MCF 10A (cell line): Measurements from ENCODE around the gene LLCFC1. TPM values are rescaled to one million over a fixed set of nuclear protein-coding genes. Genes with fewer than 3 reads are reported as not detected.

Source experiments
- BruUV-seq: library from RNA; stranded (reverse); fragments of 400-500 nt; replicated peaks from 2 replicates; lab custom pipeline; 2021; lab: Mats Ljungman, UMichigan
- CTCF ChIA-PET: fragments of 300-600 bp; sonication (Branson Sonifier 250); formaldehyde crosslinking; extraction: SDS; loops from one replicate; lab custom pipeline; 2021; ENCODE audit warnings: antibody characterized with exemption, inconsistent platforms; lab: Yijun Ruan, JAX
- POLR2A ChIA-PET: fragments of 300-600, 350-650 bp; sonication (Branson Sonifier 250); formaldehyde crosslinking; extraction: SDS; loops from one replicate; lab custom pipeline; 2020; ENCODE audit warnings: antibody characterized with exemption, inconsistent platforms; lab: Yijun Ruan, JAX
- DNase-seq: peaks from one replicate; pipeline ENCODE4 v3.0.0-alpha.2; 2018; ENCODE audit not compliant: unreplicated experiment
- H3K27ac Mint-ChIP-seq: one replicate; pipeline ENCODE4 v1.8.0; 2022; ENCODE audit warnings: mild to moderate bottlenecking, low read depth, mixed read lengths; ENCODE audit not compliant: unreplicated experiment
- H3K27me3 Mint-ChIP-seq: one replicate; pipeline ENCODE4 v1.8.0; 2022; ENCODE audit warnings: mixed read lengths; ENCODE audit not compliant: insufficient read depth, unreplicated experiment
- H3K36me3 Mint-ChIP-seq: one replicate; pipeline ENCODE4 v1.8.0; 2022; ENCODE audit warnings: mild to moderate bottlenecking, moderate library complexity, mixed read lengths; ENCODE audit not compliant: insufficient read depth, unreplicated experiment
- H3K4me1 Mint-ChIP-seq: one replicate; pipeline ENCODE4 v1.8.0; 2022; ENCODE audit warnings: mixed read lengths; ENCODE audit not compliant: insufficient read depth, unreplicated experiment
- H3K4me3 Mint-ChIP-seq: one replicate; pipeline ENCODE4 v1.8.0; 2022; ENCODE audit warnings: mild to moderate bottlenecking, moderate library complexity, mixed read lengths; ENCODE audit not compliant: unreplicated experiment
- H3K9me3 Mint-ChIP-seq: one replicate; pipeline ENCODE4 v1.8.0; 2022; ENCODE audit warnings: mixed read lengths; ENCODE audit not compliant: unreplicated experiment
- CTCF ChIP-seq: fragments of 200-600 bp; IDR thresholded peaks from one replicate; pipeline ENCODE4 v1.8.0; 2022; ENCODE audit warnings: antibody characterized with exemption, mild to moderate bottlenecking; ENCODE audit not compliant: unreplicated experiment
- intact Hi-C: fragments of 100-400 bp; cut with micrococcal nuclease; formaldehyde crosslinking; loops from 2 replicates; pipeline ENCODE4 v1.14.1; 2022
- total RNA-seq: library from RNA; stranded (reverse); gene quantifications from 2 replicates; pipeline ENCODE4 v1.2.3, GENCODE V29; 2022

The LLCFC1 gene
- total RNA-seq, 1 experiment from 2014 or later: not detected

GRCh38 chr7:142948603-142949002 is 9.3 kb downstream of the LLCFC1 start:
- Mint-ChIP-seq H3K27me3 (peaks cover 34% of the 10 kb centered on the region), H3K9me3 (peaks cover 8% of the 10 kb centered on the region), H3K4me1 (peaks cover 4% of the 10 kb centered on the region), H3K36me3 (no peaks in the 10 kb centered on the region), H3K27ac (no peak overlapping the region), H3K4me3 (no peak overlapping the region)
- TF ChIP-seq CTCF: no peak
- intact Hi-C loops: no loop called here
- ChIA-PET CTCF (interaction anchor here (1.3 to 2.5 kb wide), 2 partner anchors 55 to 68 kb away, joined by 4 to 12 read pairs; no protein-coding TSS in a partner anchor), POLR2A (no interaction called here)
- DNase-seq: no peak
- BruUV-seq: no TSS peak

- DNase-seq: no peak
- intact Hi-C loops: no loop called here
- no peak overlapping the region for H3K4me3 Mint-ChIP-seq
- H3K27me3 Mint-ChIP-seq: peaks cover 41% of the 10 kb centered on the region
- no peaks in the 10 kb centered on the region for H3K36me3 Mint-ChIP-seq
- H3K9me3 Mint-ChIP-seq: peaks cover 18% of the 10 kb centered on the region
- no peaks in the 10 kb centered on the region for H3K4me1 Mint-ChIP-seq
- no peak for TF ChIP-seq CTCF
- POLR2A ChIA-PET: no interaction called here
- BruUV-seq: no TSS peak
- H3K27ac Mint-ChIP-seq: no peak overlapping the region
- CTCF ChIA-PET: interaction anchor here (2.4 kb wide), 1 partner anchor 52 kb away, joined by 7 read pairs; no protein-coding TSS in a partner anchor
These were observed 11.0 kb downstream of the LLCFC1 start for GRCh38 chr7:142950235-142950634.

- Mint-ChIP-seq H3K4me1 (no peaks in the 10 kb centered on the region), H3K36me3 (no peaks in the 10 kb centered on the region), H3K27ac (no peak overlapping the region), H3K4me3 (no peak overlapping the region), H3K27me3 (peaks cover 39% of the 10 kb centered on the region), H3K9me3 (peaks cover 30% of the 10 kb centered on the region)
- no peak for TF ChIP-seq CTCF
- no TSS peak for BruUV-seq
- intact Hi-C loops: no loop called here
- POLR2A ChIA-PET: no interaction called here
- CTCF ChIA-PET: no interaction called here
- no peak for DNase-seq
These were observed 15.5 kb downstream of the LLCFC1 start for GRCh38 chr7:142954680-142955268.

GRCh38 chr7:142956951-142957623 is 17.8 kb downstream of the LLCFC1 start:
- H3K4me3 Mint-ChIP-seq: no peak overlapping the region
- CTCF ChIA-PET: interaction anchor here (0.5 to 1.0 kb wide), 5 partner anchors 23 to 103 kb away, joined by 3 read pairs; partner anchors contain the start of gene TRPV5
- H3K27ac Mint-ChIP-seq: no peak overlapping the region
- BruUV-seq: no TSS peak
- peak; percentile 56 for DNase-seq
- no peaks in the 10 kb centered on the region for H3K4me1 Mint-ChIP-seq
- peaks cover 30% of the 10 kb centered on the region for H3K9me3 Mint-ChIP-seq
- intact Hi-C loops: no loop called here
- H3K36me3 Mint-ChIP-seq: no peaks in the 10 kb centered on the region
- POLR2A ChIA-PET: interaction anchor here (0.8 to 1.2 kb wide), 2 partner anchors 23 to 25 kb away, joined by 3 read pairs; partner anchors contain the start of gene TRPV5
- peaks cover 43% of the 10 kb centered on the region for H3K27me3 Mint-ChIP-seq
- TF ChIP-seq CTCF: no peak
